ENCODE results near the gene C1QTNF4. TPM values are rescaled to one million over a fixed set of nuclear protein-coding genes. Genes with fewer than 3 reads are reported as not detected.

Gene C1QTNF4
- polyA plus RNA-seq, 4 donors: 6.1 to 12.8 (median 9.5) TPM

- no peak for DNase-seq (ENCODE audit: low read depth in 4 of 4, low spot score in 3 of 4)
Measured at GRCh38 chr11:47595029-47595428, 818 bp upstream of the C1QTNF4 start.

- no peak for DNase-seq (ENCODE audit: low read depth in 4 of 4, low spot score in 3 of 4)
Measured at GRCh38 chr11:47593492-47593933, 698 bp downstream of the C1QTNF4 start.

- no peak for DNase-seq (ENCODE audit: low read depth in 4 of 4, low spot score in 3 of 4)
Measured at GRCh38 chr11:47592970-47593369, 1.2 kb downstream of the C1QTNF4 start.

GRCh38 chr11:47592251-47592650, 2.0 kb downstream of the C1QTNF4 start:
- no peak for DNase-seq (ENCODE audit: low read depth in 4 of 4, low spot score in 3 of 4)

GRCh38 chr11:47591764-47592163, 2.4 kb downstream of the C1QTNF4 start:
- no peak for DNase-seq (ENCODE audit: low read depth in 4 of 4, low spot score in 3 of 4)

GRCh38 chr11:47589977-47590861, 4.0 kb downstream of the C1QTNF4 start:
- no peak for DNase-seq (ENCODE audit: low read depth in 4 of 4, low spot score in 3 of 4)

GRCh38 chr11:47589584-47589976, 4.6 kb downstream of the C1QTNF4 start:
- DNase-seq (ENCODE audit: low read depth in 4 of 4, low spot score in 3 of 4): no peak

GRCh38 chr11:47589118-47589517, 5.1 kb downstream of the C1QTNF4 start:
- no peak for DNase-seq (ENCODE audit: low read depth in 4 of 4, low spot score in 3 of 4)

- DNase-seq (ENCODE audit: low read depth in 4 of 4, low spot score in 3 of 4): no peak
Measured at GRCh38 chr11:47587723-47588326, 6.4 kb downstream of the C1QTNF4 start.

GRCh38 chr11:47587039-47587716, 7.0 kb downstream of the C1QTNF4 start:
- DNase-seq (ENCODE audit: low read depth in 4 of 4, low spot score in 3 of 4): no peak

GRCh38 chr11:47586098-47586855, 7.9 kb downstream of the C1QTNF4 start, which contains the start of gene FAM180B:
TSS of gene FAM180B (plus strand) at chr11:47586678. CDS start at chr11:47586769, 91 bp downstream.
- DNase-seq (ENCODE audit: low read depth in 4 of 4, low spot score in 3 of 4): no peak

- no peak for DNase-seq (ENCODE audit: low read depth in 4 of 4, low spot score in 3 of 4)
Measured at GRCh38 chr11:47583844-47584243, 10.4 kb downstream of the C1QTNF4 start.

GRCh38 chr11:47578524-47579494, 15.4 kb downstream of the C1QTNF4 start, which contains the start of the genes KBTBD4 and NDUFS3:
TSS of gene KBTBD4 (minus strand) at chr11:47578970. CDS start at chr11:47578951, 19 bp downstream.
TSS of gene NDUFS3 (plus strand) at chr11:47579074. CDS start at chr11:47579092, 18 bp downstream.
- peak; percentile 85 to 89 (median 86) for DNase-seq (ENCODE audit: low read depth in 4 of 4, low spot score in 3 of 4)

GRCh38 chr11:47577460-47578041, 16.7 kb downstream of the C1QTNF4 start:
- no peak for DNase-seq (ENCODE audit: low read depth in 4 of 4, low spot score in 3 of 4)

GRCh38 chr11:47573321-47573720, 20.9 kb downstream of the C1QTNF4 start:
- DNase-seq (ENCODE audit: low read depth in 4 of 4, low spot score in 3 of 4): no peak

GRCh38 chr11:47572715-47573255, 21.4 kb downstream of the C1QTNF4 start:
- no peak for DNase-seq (ENCODE audit: low read depth in 4 of 4, low spot score in 3 of 4)

- no peak for DNase-seq (ENCODE audit: low read depth in 4 of 4, low spot score in 3 of 4)
Measured at GRCh38 chr11:47571895-47572294, 22.3 kb downstream of the C1QTNF4 start.

- DNase-seq (ENCODE audit: low read depth in 4 of 4, low spot score in 3 of 4): no peak
Measured at GRCh38 chr11:47571357-47571729, 22.9 kb downstream of the C1QTNF4 start.
